GM12874 (cell line): ENCODE results near the gene SPRED1.

Experiments used
- TF ChIP-seq, protein P1 (sequence below): IDR thresholded peaks from 2 replicates; pipeline ENCODE4 v1.5.1; 2011; ENCODE audit warnings: low read depth, mild to moderate bottlenecking, control low read depth, low read length, moderate library complexity; ENCODE audit not compliant: insufficient read depth

SPRED1 gene

DNA sequence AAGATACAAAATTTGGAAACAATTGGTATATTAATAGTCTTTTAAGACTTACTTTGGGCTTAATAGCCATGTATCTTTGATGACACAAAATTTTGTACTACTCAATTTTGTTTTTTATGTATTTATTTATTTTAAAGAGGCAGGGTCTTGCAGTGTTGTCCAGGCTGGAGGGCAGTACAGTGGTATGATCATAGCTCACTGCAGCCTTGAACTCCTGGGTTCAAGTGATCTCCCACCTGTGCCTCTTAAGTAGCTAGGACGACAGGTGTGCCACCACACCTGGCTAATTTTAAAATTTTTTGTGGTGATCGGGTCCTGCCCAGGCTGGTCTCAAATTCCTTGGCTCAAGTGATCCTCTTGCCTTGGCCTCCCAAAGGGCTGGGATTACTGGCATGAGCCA, 6.5 kb downstream of the SPRED1 start:
- TF ChIP-seq, protein P1, sequence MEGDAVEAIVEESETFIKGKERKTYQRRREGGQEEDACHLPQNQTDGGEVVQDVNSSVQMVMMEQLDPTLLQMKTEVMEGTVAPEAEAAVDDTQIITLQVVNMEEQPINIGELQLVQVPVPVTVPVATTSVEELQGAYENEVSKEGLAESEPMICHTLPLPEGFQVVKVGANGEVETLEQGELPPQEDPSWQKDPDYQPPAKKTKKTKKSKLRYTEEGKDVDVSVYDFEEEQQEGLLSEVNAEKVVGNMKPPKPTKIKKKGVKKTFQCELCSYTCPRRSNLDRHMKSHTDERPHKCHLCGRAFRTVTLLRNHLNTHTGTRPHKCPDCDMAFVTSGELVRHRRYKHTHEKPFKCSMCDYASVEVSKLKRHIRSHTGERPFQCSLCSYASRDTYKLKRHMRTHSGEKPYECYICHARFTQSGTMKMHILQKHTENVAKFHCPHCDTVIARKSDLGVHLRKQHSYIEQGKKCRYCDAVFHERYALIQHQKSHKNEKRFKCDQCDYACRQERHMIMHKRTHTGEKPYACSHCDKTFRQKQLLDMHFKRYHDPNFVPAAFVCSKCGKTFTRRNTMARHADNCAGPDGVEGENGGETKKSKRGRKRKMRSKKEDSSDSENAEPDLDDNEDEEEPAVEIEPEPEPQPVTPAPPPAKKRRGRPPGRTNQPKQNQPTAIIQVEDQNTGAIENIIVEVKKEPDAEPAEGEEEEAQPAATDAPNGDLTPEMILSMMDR, result no peak

DNA sequence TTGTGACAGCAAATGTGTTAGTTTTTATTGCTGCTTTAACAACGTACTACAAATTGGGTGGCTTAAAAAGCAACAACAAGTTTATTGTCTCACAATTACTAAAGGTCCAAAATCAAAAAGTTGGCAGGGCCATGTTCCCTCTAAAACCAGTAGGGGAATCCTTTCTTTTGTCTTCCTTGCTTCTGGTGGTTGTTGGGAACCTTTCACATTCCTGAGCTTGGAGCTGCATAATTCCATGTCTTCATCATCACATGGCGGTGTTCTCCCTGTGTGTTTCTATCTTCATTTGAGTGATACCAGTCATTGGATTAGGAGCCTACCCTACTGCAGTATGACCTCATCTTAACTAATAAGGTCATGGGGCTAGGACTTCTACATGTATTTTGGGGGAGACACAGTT, 7.4 kb downstream of the SPRED1 start:
- TF ChIP-seq, protein P1, result no peak

DNA sequence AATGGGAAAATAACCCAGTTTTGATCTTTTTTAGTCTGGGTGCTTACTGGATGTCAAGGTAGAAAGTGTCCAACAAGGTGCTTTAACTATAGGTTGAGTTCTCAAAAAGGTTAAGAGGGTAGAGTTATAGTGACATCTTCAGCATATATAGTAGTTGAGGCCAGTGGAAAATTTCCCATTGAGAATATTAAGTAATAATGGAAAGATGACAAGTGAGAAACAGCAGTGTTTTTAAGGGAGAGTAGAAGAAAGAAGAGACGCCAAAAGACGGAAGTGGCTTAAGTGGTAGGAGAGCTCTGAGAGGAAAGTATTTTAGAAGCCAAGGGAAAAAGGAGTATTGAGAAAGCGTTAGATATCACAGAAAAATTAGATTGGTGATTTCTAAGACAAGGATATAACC, 10.6 kb downstream of the SPRED1 start:
- TF ChIP-seq, protein P1, result no peak

DNA sequence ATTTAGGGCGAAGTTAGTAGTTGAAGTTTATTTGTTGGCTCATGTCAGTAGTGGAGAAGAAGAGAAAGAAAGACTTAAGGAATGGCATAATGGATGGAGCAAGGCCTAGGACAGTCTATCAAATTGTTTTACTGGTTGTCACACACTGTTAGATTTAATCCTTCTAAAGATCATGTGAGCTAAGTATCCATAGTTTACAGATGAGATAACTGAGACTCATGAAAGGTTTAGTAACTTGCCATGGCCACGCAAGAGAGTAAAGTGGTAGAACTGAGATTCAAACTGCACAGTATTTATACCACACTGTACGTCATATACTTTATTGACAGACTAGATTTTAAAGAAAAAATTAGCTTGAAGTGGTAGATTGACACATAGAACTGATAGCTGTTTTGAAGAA, 11.4 kb downstream of the SPRED1 start:
- TF ChIP-seq, protein P1, result no peak

DNA sequence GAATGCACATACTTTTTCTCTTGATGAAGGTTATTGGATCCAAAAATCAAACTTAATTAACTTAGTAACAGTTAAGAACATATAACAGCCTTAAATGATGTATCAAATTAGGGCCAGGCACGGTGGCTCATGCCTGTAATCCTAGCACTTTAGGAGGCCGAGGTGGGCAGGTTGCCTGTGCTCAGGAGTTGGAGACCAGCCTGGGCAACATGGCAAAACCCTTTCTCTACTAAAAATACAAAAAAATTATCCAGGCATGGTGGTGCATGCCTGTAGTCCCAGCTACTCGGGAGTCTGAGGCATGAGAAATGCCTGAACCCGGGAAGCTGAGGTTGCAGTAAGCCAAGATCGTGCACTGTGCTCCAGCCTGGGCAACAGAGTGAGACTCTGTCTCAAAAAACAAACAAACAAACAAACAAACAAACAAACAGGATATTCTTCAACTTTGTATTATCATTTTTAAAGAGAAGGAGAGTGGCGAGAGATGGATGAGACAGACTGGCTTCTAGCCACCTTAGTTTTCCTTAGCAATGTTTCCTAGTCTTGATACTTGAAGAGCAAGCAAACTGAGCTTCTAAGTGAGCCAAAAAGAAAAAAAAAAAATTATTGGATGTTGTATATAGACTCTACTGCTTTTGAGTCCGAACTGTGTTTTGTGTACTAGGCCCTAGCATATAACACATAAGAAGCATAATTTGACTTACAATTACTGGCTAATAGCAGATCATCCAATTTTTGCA, 13.8 kb downstream of the SPRED1 start:
- TF ChIP-seq, protein P1, result no peak

DNA sequence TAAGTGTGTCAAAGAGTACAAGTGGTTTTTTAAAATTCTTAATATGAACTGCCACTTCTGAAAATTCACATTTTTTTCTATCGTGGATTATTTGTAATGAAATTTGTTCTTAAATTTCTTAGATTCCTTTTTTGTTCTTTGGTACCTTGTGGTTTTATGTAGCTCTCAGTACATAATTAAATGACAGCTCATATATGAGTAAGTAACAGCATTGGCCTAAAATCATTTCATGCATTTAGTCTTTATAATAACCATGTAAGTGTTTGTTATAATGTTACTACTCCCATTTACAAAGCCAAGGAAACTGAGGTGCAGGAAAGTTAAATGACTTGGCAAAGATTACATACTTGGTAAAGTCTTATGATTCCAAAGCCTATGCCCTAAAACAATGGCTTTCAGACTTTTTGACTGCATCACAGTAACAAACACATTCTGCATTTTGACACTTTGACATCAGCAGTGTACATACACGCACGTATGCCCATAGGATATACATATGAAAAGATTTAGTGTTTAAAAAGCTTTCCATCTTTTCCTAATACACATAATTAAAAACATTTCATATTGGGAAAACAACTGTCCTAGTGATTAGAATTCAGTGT, 14.9 kb downstream of the SPRED1 start:
- TF ChIP-seq, protein P1, result no peak

DNA sequence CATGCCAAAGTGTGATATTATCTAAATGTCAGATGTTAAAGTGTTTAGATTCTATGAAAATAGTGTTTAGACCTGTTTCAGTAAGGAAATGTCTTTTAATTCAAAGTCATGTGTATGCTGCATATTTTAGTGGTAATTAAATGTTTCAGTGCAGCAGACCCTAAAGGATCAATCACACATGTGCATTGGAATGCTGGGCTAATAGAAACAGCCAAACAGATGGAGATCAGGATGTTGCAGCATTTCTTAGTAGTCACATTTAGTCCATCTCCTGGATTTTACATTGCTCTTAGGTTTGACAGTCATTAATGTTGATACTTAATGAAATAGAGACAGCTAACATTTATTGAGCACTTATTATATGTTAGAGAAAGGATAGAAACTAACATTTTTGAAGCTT, 18.5 kb downstream of the SPRED1 start:
- TF ChIP-seq, protein P1, result no peak
